DMS 273 treated with DMSO at 0.1 percent for 48 hours (cell line): Measurements from ENCODE around the gene ZNF804A.

ENCODE experiments used
- DNase-seq: peaks from one replicate; lab custom pipeline; 2025; lab: John Stamatoyannopoulos, UW

ZNF804A gene

GRCh38 chr2:184598316-184599053 is at the start of gene ZNF804A:
TSS of gene ZNF804A (plus strand) at chr2:184598529. CDS start at chr2:184598960, 431 bp downstream.
- DNase-seq, result peak; percentile 60

DNA sequence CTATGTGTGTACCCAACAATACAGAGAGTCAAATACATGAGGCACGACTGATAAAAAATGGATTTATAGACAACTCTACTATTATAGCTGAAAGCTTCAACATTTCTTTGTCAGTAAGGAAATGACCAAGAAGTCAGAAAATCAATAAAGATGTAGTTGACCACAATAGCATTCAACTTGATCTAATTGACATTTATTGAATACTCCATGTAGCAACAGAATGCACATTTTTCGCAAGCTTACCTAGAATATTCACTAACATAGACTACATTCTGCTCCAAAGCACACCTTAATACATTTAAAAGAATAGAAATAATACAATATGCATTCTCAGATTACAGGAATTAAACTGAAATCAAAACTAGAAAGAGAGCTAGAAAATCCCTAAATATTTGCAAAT is 49.2 kb upstream of the ZNF804A start:
- DNase-seq, result no peak

GRCh38 chr2:184551626-184552025 is 46.7 kb upstream of the ZNF804A start:
- DNase-seq, result no peak

DNA sequence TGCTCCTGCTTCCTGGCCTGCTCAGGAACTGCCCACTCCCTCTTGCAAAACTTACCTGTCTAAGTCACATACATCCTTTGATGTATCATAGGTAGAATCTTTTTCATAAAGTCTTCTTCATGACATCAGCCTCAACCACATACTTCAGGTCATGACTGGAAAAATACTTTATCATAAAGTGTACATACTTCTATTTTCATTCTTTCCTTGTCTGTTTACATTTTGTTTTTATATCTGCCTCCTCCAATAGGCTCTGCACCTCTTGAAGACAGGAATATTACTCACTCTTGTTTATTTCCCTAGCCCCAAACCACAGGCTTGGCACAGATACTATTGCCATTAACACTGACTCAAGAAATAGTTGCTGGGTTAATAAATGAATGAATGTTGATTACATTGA is 43.6 kb upstream of the ZNF804A start:
- no peak for DNase-seq

GRCh38 chr2:184555352-184555751 is 43.0 kb upstream of the ZNF804A start:
- DNase-seq, result no peak

GRCh38 chr2:184556639-184557038 is 41.7 kb upstream of the ZNF804A start:
- no peak for DNase-seq

- no peak for DNase-seq
Measured at GRCh38 chr2:184558713-184559464, 39.4 kb upstream of the ZNF804A start.

- DNase-seq, result no peak
Measured at GRCh38 chr2:184560603-184561002, 37.7 kb upstream of the ZNF804A start.

GRCh38 chr2:184562532-184562931 is 35.8 kb upstream of the ZNF804A start:
- DNase-seq, result no peak

DNA sequence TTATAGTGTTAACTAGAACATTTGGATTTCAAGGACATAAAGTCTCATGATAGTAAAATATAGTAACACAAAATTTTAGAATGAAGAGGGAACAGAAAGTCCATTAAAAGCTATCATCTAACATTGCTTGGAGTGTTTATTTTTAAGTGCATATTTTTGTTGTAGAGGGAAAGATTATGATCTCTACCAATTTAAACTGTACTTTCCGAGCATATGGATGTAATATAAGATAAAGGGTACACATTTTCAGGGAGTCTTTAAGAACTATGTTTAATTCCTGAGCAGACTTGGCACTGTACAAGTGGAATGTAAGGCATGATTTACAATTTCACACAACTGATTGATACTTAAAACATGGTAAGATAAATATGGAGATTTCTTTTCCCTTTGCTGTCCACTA is 34.2 kb upstream of the ZNF804A start:
- DNase-seq, result no peak

GRCh38 chr2:184566716-184567115 is 31.6 kb upstream of the ZNF804A start:
- no peak for DNase-seq

DNA sequence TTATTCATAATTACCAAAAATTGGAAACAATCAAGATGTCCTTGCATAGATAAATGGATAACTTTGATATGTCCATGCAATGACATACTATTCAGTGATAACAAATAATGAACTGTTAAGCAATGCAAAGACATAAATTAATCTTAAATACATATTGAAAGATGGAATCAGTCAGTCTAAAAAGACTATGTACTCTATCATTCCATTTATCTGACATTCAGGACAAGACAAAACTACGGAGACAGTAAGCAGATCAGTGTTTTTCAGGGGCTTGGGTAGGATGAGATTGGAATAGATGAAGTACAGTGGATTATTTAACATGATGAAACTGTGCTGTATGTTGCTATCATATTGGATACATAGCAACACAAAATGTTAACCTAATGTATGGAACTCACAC is 21.3 kb upstream of the ZNF804A start:
- no peak for DNase-seq

DNA sequence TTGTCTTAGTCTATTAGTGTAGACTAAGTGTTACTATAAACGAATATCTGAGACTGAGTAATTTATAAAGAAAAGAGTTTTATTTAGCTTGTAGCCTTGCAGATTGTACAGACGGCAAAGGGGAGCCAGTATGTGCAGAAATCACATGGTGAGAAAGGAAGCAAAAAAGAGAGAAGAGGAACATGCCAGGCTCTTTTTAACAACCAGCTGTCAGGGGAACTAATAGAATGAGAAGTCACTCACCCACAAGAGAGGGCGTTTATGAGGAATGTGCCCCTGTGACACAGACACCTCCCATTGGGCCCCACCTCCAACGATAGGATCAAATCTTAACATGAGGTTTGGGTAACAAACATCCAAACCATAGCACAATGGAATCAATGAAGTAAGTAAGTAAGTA is 20.6 kb upstream of the ZNF804A start:
- DNase-seq, result no peak

GRCh38 chr2:184579226-184579625 is 19.1 kb upstream of the ZNF804A start:
- no peak for DNase-seq

DNA sequence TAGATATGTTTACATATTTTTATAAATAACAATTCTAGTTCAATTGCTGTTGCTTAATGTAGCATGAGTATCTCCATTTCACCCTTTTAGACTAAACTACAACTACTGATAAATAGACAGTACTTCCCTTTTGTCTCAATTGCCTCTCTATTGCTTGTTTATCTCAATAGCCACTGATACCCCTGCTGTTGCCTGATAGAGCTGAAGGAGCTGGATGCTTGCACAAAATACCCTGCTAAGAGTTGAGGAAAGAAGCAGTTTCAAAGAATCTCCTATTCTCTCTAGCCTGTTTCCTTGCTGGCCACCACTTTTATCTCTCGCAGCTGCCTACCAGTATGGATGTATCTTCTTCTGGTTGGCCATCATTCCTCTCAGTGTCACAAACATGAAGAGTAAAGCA is 16.9 kb upstream of the ZNF804A start:
- DNase-seq, result no peak

GRCh38 chr2:184589261-184589660 is 9.1 kb upstream of the ZNF804A start:
- no peak for DNase-seq

GRCh38 chr2:184596819-184597411 is 1.4 kb upstream of the ZNF804A start:
- DNase-seq, result no peak

DNA sequence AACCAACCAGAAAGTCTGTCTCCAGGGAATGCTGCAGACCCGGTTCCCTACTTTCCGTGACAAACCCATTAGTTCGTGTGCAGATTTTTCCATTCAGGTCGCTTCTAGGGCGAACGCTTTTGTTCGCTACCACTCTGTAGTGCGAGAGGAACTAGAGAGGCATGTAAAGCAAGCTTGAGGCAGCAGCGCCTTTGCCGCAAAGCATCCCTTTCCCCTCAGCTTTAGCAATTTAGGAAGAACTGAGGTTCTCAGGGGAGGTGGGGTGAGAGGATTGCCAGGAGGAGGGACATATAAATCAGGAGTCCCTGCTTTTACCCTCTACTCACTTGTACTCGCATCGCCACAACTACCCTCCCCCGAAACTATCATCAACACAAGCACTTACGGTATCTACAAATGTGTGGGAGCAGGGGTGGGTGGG is 748 bp upstream of the ZNF804A start:
- no peak for DNase-seq

- no peak for DNase-seq
Measured at GRCh38 chr2:184598002-184598315, 370 bp upstream of the ZNF804A start.

- peak; percentile 59 for DNase-seq
Measured at GRCh38 chr2:184599054-184599871, 934 bp downstream of the ZNF804A start.

DNA sequence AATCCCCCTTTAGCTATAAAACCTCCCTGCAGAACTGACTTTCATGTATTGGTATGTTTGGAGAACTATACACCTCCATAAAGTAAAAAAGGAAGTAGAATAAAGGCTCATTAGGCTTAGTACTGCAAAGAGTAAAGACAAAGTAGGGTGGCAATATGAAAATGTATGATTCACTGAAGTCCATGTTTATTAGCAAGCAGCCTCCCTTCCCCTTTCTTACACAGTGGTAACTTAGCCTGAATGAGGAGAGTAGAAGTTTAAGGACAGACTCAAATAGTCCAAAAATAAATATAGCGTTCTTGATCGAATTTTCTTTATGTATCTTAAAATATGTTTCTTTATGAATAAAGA is 1.5 kb downstream of the ZNF804A start:
- DNase-seq, result peak; percentile 59

DNA sequence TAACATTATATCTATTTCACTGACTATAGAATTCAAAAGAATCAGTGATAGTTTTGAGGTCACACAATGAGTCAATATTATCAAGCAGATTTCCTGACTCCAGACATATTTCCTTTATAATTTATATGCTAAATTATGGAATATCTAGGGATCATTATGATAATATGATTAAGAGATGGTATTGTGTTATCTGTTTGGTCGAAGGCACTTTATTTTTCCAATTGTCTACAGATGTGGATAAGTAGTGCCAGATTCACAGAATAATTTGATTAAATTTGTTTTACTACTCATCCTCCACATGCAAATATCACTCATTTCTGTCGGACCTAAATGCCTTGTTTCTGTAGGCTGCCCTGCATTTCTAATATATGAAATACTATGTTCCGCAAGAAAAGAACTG is 4.4 kb downstream of the ZNF804A start:
- DNase-seq, result no peak

DNA sequence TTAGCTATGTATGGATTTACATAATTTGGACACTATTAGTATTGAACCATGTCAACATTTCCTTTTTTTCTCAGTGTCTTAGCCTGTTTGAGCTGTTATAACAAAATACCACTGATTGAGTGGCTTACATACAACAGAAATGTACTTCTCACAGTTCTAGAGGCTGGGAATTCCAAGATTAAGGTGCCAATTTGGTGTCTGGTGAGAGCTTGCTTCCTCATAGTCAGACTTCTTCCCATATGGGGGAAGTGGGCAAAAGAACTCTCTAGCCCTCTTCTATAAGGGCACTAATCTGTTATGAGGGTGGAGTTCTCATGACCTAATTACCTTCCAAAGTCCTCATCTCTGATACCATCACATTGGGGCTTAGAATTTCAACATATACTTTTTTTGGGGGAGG is 12.6 kb downstream of the ZNF804A start:
- no peak for DNase-seq
